Fibroblast of mammary gland (primary cell): Measurements from ENCODE around the gene SIGLEC7.

Experiments
- DNase-seq: peaks from one replicate; pipeline ENCODE4 v3.0.0-alpha.2; 2010; ENCODE audit warnings: low read depth
- H3K4me3 ChIP-seq: 2 replicates; pipeline ENCODE4 v1.5.1; 2011; ENCODE audit warnings: low read depth, mild to moderate bottlenecking, low read length, moderate library complexity; ENCODE audit not compliant: control insufficient read depth
- TF ChIP-seq, protein P1 (sequence below): conservative IDR thresholded peaks from 2 replicates; pipeline ENCODE4 v1.5.1; 2011; ENCODE audit warnings: low read depth, low read length, inconsistent platforms; ENCODE audit not compliant: control insufficient read depth, insufficient read depth

The SIGLEC7 gene

DNA sequence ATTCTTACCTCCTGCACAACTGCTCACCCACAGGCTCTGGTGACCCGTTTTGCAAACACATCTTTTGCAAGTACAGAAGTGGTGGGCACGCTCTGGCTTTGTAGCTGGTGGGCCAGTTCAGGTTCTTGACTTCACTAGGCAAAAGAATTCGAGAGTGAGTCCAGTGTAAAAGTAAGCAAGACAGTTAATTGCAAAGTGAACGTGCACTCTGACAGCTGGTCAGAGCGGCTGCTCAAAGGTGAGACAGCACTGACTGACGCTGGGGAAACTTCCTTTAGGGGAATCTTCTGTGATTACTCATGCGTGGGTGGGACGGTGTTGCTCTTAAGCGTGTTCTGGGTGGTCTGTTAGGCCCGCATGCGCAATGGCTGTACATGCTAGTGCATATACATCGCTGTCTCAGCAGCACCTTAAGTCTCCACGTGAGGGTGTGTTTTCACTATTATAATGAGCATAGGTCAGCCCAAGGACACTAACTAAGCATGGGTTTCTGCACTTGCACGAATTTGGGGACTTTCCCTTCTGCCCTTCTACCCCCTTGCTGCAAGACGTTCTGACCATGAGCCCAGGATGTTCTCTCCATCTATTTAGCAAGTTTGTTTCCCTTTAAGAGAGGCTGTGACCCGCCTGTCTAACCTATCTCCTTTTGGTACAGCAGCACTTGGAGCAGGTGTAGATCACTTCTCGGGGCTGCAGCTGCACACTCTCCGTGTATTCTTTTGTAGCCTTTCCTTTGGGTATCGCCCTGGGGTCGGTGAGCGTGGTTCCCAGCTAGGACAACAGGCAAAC is 52.6 kb downstream of the SIGLEC7 start:
- H3K4me3 ChIP-seq: no peak overlapping the region
- TF ChIP-seq, protein P1, sequence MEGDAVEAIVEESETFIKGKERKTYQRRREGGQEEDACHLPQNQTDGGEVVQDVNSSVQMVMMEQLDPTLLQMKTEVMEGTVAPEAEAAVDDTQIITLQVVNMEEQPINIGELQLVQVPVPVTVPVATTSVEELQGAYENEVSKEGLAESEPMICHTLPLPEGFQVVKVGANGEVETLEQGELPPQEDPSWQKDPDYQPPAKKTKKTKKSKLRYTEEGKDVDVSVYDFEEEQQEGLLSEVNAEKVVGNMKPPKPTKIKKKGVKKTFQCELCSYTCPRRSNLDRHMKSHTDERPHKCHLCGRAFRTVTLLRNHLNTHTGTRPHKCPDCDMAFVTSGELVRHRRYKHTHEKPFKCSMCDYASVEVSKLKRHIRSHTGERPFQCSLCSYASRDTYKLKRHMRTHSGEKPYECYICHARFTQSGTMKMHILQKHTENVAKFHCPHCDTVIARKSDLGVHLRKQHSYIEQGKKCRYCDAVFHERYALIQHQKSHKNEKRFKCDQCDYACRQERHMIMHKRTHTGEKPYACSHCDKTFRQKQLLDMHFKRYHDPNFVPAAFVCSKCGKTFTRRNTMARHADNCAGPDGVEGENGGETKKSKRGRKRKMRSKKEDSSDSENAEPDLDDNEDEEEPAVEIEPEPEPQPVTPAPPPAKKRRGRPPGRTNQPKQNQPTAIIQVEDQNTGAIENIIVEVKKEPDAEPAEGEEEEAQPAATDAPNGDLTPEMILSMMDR: no peak
- no peak for DNase-seq

DNA sequence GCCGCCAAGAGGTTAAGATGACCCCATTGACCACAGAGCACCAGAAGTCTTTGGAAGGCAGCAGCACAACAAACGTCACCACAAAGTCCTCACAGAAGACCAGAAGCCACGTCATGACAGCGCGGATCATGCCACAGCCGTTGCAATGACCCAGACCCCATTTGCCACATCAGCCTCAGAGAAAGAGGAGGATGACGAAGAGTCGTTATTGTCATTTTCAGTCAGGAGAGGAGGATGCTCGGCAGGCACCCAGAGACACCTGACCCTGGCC is 53.1 kb downstream of the SIGLEC7 start:
- no peak for DNase-seq
- H3K4me3 ChIP-seq: no peak overlapping the region
- TF ChIP-seq, protein P1: no peak

DNA sequence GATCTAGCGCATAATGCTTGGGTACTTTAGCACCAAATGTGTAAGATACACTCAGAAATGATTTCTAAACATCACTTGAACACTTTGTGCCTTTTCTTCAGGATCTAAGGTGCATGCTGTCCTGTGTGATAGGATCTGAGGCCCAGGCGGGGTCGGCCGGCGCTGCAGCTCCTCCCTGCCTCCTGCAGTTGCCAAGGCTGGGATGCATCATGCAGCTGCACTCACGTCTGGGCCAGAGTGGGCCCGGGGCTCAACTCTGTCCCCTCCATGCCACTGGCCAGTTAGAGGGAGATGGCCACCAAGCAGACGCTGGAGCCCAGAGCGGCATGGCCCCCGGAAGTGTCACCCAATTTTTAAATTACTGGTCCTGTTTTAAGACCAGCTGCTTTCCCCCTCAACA is 53.5 kb downstream of the SIGLEC7 start:
- TF ChIP-seq, protein P1: no peak
- DNase-seq: no peak
- no peak overlapping the region for H3K4me3 ChIP-seq

DNA sequence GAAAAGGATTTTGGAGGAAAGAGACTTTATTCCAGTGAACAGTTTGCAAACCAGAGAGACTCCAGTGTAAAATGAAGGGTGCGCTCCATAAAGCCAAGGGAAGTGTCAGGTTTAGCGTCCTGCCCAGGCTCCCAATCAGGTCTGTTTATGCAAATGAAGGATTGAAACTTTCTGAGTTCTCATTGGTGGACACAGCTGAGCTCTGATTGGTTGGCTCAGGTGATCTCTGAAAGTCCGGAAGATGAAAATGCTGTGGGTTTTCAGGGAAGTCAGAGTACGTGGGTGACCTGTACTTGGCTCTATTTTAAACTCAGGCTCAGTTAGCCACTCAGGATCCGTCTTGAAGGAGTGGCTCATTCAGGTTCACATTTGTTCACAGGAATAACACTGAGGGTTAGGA is 54.1 kb downstream of the SIGLEC7 start:
- DNase-seq: no peak
- no peak overlapping the region for H3K4me3 ChIP-seq
- TF ChIP-seq, protein P1: no peak

DNA sequence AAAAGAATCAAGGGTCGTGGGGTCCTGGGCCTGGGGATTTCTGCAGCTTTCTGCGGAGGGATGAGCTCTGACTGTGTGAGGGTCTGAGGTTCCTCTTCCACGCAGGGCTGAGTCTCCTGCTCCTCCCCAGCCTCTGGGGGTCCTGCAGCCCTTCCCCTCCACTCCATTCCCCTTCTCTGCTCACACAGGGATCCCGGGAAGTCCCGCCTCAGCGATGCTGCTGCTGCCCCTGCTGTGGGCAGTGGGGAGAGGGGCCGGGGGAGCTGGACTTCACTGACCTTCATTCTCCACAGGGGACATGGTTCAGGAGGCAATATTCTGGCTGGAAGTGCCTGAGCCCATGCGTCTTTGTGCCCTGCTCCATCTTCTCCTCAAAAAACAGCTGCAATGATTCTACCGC is 56.5 kb downstream of the SIGLEC7 start:
- DNase-seq: no peak
- TF ChIP-seq, protein P1: no peak
- H3K4me3 ChIP-seq: no peak overlapping the region

DNA sequence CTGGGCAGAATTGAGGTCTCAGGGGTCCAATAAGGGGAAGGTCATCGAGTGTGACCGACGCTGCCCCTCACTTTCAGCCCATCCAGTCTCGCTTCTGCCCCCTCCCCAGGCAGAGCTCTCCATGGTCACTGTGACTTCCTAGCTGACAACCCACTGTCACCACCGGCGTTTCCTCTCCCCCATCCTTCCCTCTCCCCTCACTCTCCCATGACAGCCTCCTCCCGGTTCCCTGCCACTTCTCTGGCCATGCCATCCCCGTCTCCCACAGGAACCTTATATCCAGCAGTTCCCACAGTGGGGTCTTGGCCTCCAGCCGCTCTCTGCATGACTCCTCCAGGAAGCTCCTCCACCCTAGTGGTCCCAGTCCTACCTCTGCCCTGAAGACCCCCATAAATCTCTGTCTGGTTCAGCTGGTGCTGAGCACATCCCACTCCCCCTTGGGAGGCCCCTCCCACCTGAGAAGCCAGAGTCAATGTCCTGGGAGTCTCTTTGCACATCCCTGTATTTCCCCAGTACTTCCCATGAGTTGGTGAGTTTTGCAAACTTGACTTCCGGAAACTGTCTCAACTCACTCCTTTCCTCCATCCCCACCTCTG is 58.1 kb downstream of the SIGLEC7 start:
- TF ChIP-seq, protein P1: no peak
- no peak overlapping the region for H3K4me3 ChIP-seq
- no peak for DNase-seq
